Loucy (cell line): Measurements from ENCODE around the gene ZNF407.

Experiments used
- EZH2phosphoT487 ChIP-seq: fragments of 200-600 bp; IDR thresholded peaks from 2 replicates; pipeline ENCODE4 v1.6.1; 2018; ENCODE audit warnings: antibody characterized with exemption, mild to moderate bottlenecking, moderate library complexity, borderline replicate concordance
- TF ChIP-seq, protein P1 (sequence below): fragments of 200-600 bp; sonication (generic); conservative IDR thresholded peaks from 2 replicates; pipeline ENCODE4 v1.5.1; 2014; ENCODE audit warnings: mild to moderate bottlenecking, antibody characterized with exemption, low read length

DNA sequence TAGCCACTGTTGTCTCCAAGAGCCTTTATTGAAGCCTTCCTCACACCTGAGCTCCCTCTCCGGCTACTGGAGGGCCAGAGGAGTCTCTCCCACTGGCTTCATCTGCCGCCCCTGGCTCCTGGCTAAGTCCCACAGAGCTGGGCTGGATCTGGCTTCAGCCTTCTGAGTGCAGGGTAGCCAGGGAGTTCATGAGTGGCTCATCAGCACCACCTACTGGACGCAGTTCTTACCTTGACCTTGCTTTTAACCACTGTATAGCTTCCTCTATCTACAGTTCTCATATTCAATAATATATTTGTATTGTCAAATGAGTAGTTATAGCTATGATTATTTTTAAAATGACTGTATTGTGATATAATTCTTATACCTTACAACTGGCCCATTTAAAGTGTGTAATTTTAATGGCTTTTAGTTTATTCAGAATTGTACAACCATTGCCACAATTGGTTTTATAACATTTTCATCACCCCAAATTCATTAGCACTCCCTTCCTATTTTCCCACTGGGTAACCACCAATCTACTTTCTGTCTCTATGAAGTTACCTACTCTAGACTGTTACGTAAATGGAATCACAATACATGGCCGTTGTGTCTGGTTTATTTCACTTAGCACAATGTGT is 45.6 kb upstream of the ZNF407 start:
- TF ChIP-seq, protein P1, sequence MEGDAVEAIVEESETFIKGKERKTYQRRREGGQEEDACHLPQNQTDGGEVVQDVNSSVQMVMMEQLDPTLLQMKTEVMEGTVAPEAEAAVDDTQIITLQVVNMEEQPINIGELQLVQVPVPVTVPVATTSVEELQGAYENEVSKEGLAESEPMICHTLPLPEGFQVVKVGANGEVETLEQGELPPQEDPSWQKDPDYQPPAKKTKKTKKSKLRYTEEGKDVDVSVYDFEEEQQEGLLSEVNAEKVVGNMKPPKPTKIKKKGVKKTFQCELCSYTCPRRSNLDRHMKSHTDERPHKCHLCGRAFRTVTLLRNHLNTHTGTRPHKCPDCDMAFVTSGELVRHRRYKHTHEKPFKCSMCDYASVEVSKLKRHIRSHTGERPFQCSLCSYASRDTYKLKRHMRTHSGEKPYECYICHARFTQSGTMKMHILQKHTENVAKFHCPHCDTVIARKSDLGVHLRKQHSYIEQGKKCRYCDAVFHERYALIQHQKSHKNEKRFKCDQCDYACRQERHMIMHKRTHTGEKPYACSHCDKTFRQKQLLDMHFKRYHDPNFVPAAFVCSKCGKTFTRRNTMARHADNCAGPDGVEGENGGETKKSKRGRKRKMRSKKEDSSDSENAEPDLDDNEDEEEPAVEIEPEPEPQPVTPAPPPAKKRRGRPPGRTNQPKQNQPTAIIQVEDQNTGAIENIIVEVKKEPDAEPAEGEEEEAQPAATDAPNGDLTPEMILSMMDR = peak; percentile 82
- TF ChIP-seq EZH2phosphoT487 = no peak
